K562 (cell line): ENCODE results near the gene FAM78B. TPM values are rescaled to one million over a fixed set of nuclear protein-coding genes. Genes with fewer than 3 reads are reported as not detected.

ENCODE experiments used
- ATAC-seq: fragments of 200-7000 bp; cut with Tn5 transposase; 3 replicates; pipeline ENCODE4 v1.9.1; 2020; ENCODE audit warnings: moderate library complexity
- BruUV-seq: library from RNA; stranded (reverse); fragments of 400-500 nt; replicated peaks from 2 replicates; lab custom pipeline; 2021; lab: Mats Ljungman, UMichigan
- CTCF ChIA-PET: fragments of 300-600 bp; formaldehyde crosslinking; extraction: SDS; loops from one replicate; lab custom pipeline; 2021; ENCODE audit warnings: low intra/inter-chr PET ratio; lab: Yijun Ruan, JAX
- POLR2A ChIA-PET: fragments of 300-600, 350-650 bp; sonication (Branson Sonifier 250); formaldehyde crosslinking; extraction: SDS; loops from one replicate; lab custom pipeline; 2021; ENCODE audit warnings: antibody characterized with exemption, inconsistent platforms; lab: Yijun Ruan, JAX
- DNase-seq, 4 experiments: peaks; one replicate each; pipeline versions ENCODE4 v3.0.0 to v3.0.0-alpha.2; 2011 to 2018; ENCODE audit warnings: low spot score in 3 of 4, mixed read lengths in 3 of 4; ENCODE audit errors: extremely low read depth in 1 of 4
- FAIRE-seq: peaks from 2 replicates; lab custom pipeline; 2011; peaks lifted over from hg19 to GRCh38; lab: Jason Lieb, UNC
- H2AFZ ChIP-seq: 2 replicates; pipeline ENCODE4 v1.6.0; 2011; ENCODE audit warnings: low read depth, low read length, control low read depth, inconsistent platforms
- H3K27ac ChIP-seq: fragments of 200-600 bp; 3 replicates; pipeline ENCODE4 v1.8.0; 2011; ENCODE audit warnings: low read depth, mild to moderate bottlenecking, control low read depth, inconsistent platforms, low read length, moderate library complexity, mixed read lengths; ENCODE audit errors: extremely low read depth
- H3K27me3 ChIP-seq, 2 experiments: fragments of 300-600 bp in 1 of 2; 2 replicates in 1 of 2; 3 replicates in 1 of 2; pipeline versions ENCODE4 v1.6.0 to v1.8.0; 2011; ENCODE audit warnings: inconsistent platforms in 2 of 2, low read length in 2 of 2, mild to moderate bottlenecking in 1 of 2, mixed read lengths in 1 of 2, moderate library complexity in 1 of 2; ENCODE audit not compliant: control insufficient read depth in 2 of 2, insufficient read depth in 2 of 2
- H3K36me3 ChIP-seq: fragments of 300-600 bp; 3 replicates; pipeline ENCODE4 v1.8.0; 2011; ENCODE audit warnings: mild to moderate bottlenecking, low read length, inconsistent platforms; ENCODE audit not compliant: control insufficient read depth, insufficient read depth
- H3K4me1 ChIP-seq, 2 experiments: fragments of 200-600 bp in 1 of 2; replicated peaks in 1 of 2; 2 replicates in 1 of 2; 3 replicates in 1 of 2; pipeline versions ENCODE4 v1.5.1 to v1.8.0; 2011; ENCODE audit warnings: inconsistent platforms in 2 of 2, low read length in 2 of 2, mild to moderate bottlenecking in 1 of 2, mixed read lengths in 1 of 2, moderate library complexity in 1 of 2; ENCODE audit not compliant: control insufficient read depth in 2 of 2, insufficient read depth in 2 of 2
- H3K4me2 ChIP-seq: 2 replicates; pipeline ENCODE4 v1.6.1; 2011; ENCODE audit warnings: low read length, control low read depth, inconsistent platforms, mixed read lengths; ENCODE audit not compliant: insufficient read depth
- H3K4me3 ChIP-seq: fragments of 200-600 bp; sonication (generic), shearing (Covaris generic); 2 replicates; pipeline ENCODE4 v1.5.1; 2016; ENCODE audit warnings: control low read depth, inconsistent platforms
- H3K79me2 ChIP-seq: fragments of 200-600 bp; 3 replicates; pipeline ENCODE4 v1.8.0; 2011; ENCODE audit warnings: low read length, inconsistent platforms; ENCODE audit not compliant: control insufficient read depth, insufficient read depth
- H3K9ac ChIP-seq, 2 experiments: 2 replicates each; pipeline versions ENCODE4 v1.6.0 to v1.6.1; 2011; ENCODE audit warnings: low read depth in 2 of 2, low read length in 2 of 2, control low read depth in 1 of 2, inconsistent platforms in 1 of 2, mild to moderate bottlenecking in 1 of 2, mixed read lengths in 1 of 2; ENCODE audit not compliant: insufficient read depth in 1 of 2
- H3K9me1 ChIP-seq: one replicate; pipeline ENCODE4 v1.6.0; 2011; ENCODE audit warnings: inconsistent platforms, mild to moderate bottlenecking, low read length, moderate library complexity; ENCODE audit not compliant: control insufficient read depth, insufficient read depth
- H3K9me3 ChIP-seq: replicated peaks from 2 replicates; pipeline ENCODE4 v1.5.1; 2011; ENCODE audit warnings: low read depth, low read length, inconsistent platforms; ENCODE audit not compliant: control insufficient read depth, insufficient read depth
- H4K20me1 ChIP-seq: replicated peaks from 2 replicates; pipeline ENCODE4 v1.6.1; 2011; ENCODE audit warnings: low read length, inconsistent platforms, mixed read lengths; ENCODE audit not compliant: control insufficient read depth, insufficient read depth
- ARID3A ChIP-seq: IDR thresholded peaks from 2 replicates; pipeline ENCODE4 v1.6.1; 2012; ENCODE audit warnings: low read depth, low read length, improper control_type of control experiment, borderline replicate concordance
- BMI1 ChIP-seq: fragments of 150-350 bp; IDR thresholded peaks from 2 replicates; pipeline ENCODE4 v1.6.1; 2014; ENCODE audit warnings: low read length
- CREB5 ChIP-seq: fragments of 250-450 bp; sonication (Bioruptor Pico); IDR thresholded peaks from 2 replicates; pipeline ENCODE4 v1.5.0; 2020; ENCODE audit warnings: mild to moderate bottlenecking
- HDAC2 ChIP-seq: fragments of 450-650 bp; IDR thresholded peaks from 2 replicates; pipeline ENCODE4 v1.6.1; 2016; ENCODE audit warnings: mild to moderate bottlenecking
- IFI16 ChIP-seq: fragments of 250-450 bp; sonication (Bioruptor Pico); IDR thresholded peaks from 2 replicates; pipeline ENCODE4 v2.1.2; 2022; ENCODE audit warnings: mild to moderate bottlenecking, inconsistent platforms
- KDM1A ChIP-seq, 2 experiments: fragments of 450-650 bp; IDR thresholded peaks; 2 replicates each; pipeline ENCODE4 v1.6.1; 2016; ENCODE audit warnings: mild to moderate bottlenecking in 2 of 2
- L3MBTL2 ChIP-seq: fragments of 450-650 bp; IDR thresholded peaks from 2 replicates; pipeline ENCODE4 v1.6.1; 2016; ENCODE audit warnings: mild to moderate bottlenecking, moderate library complexity
- NEUROD1 ChIP-seq: fragments of 150-350 bp; IDR thresholded peaks from 2 replicates; pipeline ENCODE4 v1.6.1; 2014; ENCODE audit warnings: borderline replicate concordance, low read length, low read depth; ENCODE audit not compliant: partially characterized antibody
- NFE2 ChIP-seq: IDR thresholded peaks from 2 replicates; pipeline ENCODE4 v1.6.1; 2014; ENCODE audit warnings: antibody characterized with exemption, low read depth
- RCOR1 ChIP-seq, 2 experiments: IDR thresholded peaks; 2 replicates each; pipeline ENCODE4 v1.6.1; 2012; ENCODE audit warnings: low read depth in 2 of 2, low read length in 2 of 2, borderline replicate concordance in 1 of 2, improper control_type of control experiment in 1 of 2
- SNRNP70 ChIP-seq: fragments of 200-400 bp; formaldehyde crosslinking; optimal IDR thresholded peaks from 2 replicates; pipeline ENCODE3; 2017; ENCODE audit warnings: low read depth, low read length
- SUPT5H ChIP-seq: fragments of 450-650 bp; IDR thresholded peaks from 2 replicates; pipeline ENCODE4 v1.6.1; 2016
- YY1 ChIP-seq, 3 experiments: IDR thresholded peaks; 2 replicates each; pipeline ENCODE4 v1.6.1; 2011; ENCODE audit warnings: low read length in 2 of 3, mild to moderate bottlenecking in 2 of 3, moderate library complexity in 2 of 3, borderline replicate concordance in 1 of 3, control low read depth in 1 of 3, low read depth in 1 of 3; ENCODE audit not compliant: insufficient read depth in 3 of 3, insufficient replicate concordance in 2 of 3, control insufficient read depth in 1 of 3, insufficient read length in 1 of 3; ENCODE audit errors: extremely low read depth in 1 of 3
- ZC3H11A ChIP-seq: IDR thresholded peaks from 2 replicates; pipeline ENCODE4 v1.6.1; 2012; ENCODE audit warnings: low read depth, low read length, improper control_type of control experiment
- ZNF449 ChIP-seq: fragments of 250-450 bp; sonication (Bioruptor Pico); IDR thresholded peaks from 2 replicates; pipeline ENCODE4 v1.8.0; 2022; ENCODE audit warnings: moderate library complexity, mild to moderate bottlenecking, inconsistent platforms
- ZNF511 ChIP-seq: sonication (generic); formaldehyde crosslinking; IDR thresholded peaks from 2 replicates; pipeline ENCODE4 v1.8.0; 2022; ENCODE audit warnings: mild to moderate bottlenecking, missing genetic modification reagents
- ZSCAN32 ChIP-seq: fragments of 450-650 bp; formaldehyde crosslinking; IDR thresholded peaks from 2 replicates; pipeline ENCODE4 v1.4.0; 2020; ENCODE audit warnings: mild to moderate bottlenecking, moderate library complexity
- WGBS: fragments of 100-300 bp; shearing (Covaris generic); methylation state at CpG from one replicate; pipeline ENCODE4 v1.1.6; 2016; ENCODE audit warnings: low coverage, mixed read lengths; ENCODE audit not compliant: insufficient coverage; ENCODE audit errors: missing lambda C conversion rate; 5-methylcytosine and 5-hydroxymethylcytosine counted together
- in situ Hi-C: fragments of 300-500 bp; cut with MboI; formaldehyde crosslinking; loops from 4 replicates; pipeline ENCODE4 v1.15.0; 2018; ENCODE audit warnings: inconsistent platforms, mixed read lengths
- intact Hi-C: fragments of 100-400 bp; cut with micrococcal nuclease; formaldehyde crosslinking; loops from 2 replicates; pipeline ENCODE4 v1.14.2; 2022
- polyA plus RNA-seq, 8 experiments: library from polyadenylated mRNA; depleted of rRNA in 4 of 8; stranded (reverse) in 5 of 8; unstranded in 3 of 8; fragments of >200 nt; fragmentation: Nextera tagmentation in 2 of 8; fragmentation: Illumina TruSeq in 1 of 8; extraction: Ambion mirVana in 2 of 8; extraction: Trizol in 1 of 8; gene quantifications; 2 replicates each; pipeline versions ENCODE4 v1.2.1 to v1.2.3, GENCODE V29; 2011 to 2014; ENCODE audit warnings: inconsistent platforms in 1 of 8, missing spikeins in 1 of 8
- total RNA-seq, 7 experiments: library from RNA; depleted of rRNA in 6 of 7; stranded (reverse); fragments of >200 nt in 6 of 7; fragmentation: Illumina TruSeq in 2 of 7; extraction: Trizol in 2 of 7; gene quantifications; 2 replicates each; pipeline versions ENCODE4 v1.2.1 to v1.2.3, GENCODE V29; 2011 to 2021; ENCODE audit warnings: low replicate concordance in 1 of 7

The FAM78B gene
- total and polyA plus RNA-seq, 9 of the 15 experiments (the other 6 are each of a cell fraction or from before 2014, with no cell fraction given), result 0.04 to 0.43 (median 0.29) TPM; not detected in 1

GRCh38 chr1:166121010-166121409 is 45.8 kb downstream of the FAM78B start (continued):
- TF ChIP-seq NFE2, result no peak
- TF ChIP-seq BMI1, result no peak

- POLR2A ChIA-PET, result interaction anchor here (1.0 kb wide), 1 partner anchor 15 kb away, joined by 3 read pairs; no protein-coding TSS in a partner anchor
- CTCF ChIA-PET, result no interaction called here
- WGBS, result 0% methylated on average over 8 of the region's 8 CpGs
- no peaks in the 10 kb centered on the region for H3K4me1 ChIP-seq
- peaks cover 11 to 31% of the 10 kb centered on the region in 2 experiments for H3K27me3 ChIP-seq
- no peak for ATAC-seq
- in situ Hi-C loops, result no loop called here
- H3K9me1 ChIP-seq, result no peaks in the 10 kb centered on the region
- no peak overlapping the region for H3K27ac ChIP-seq
- H3K9ac ChIP-seq, result no peak overlapping the region
- no peaks in the 10 kb centered on the region for H3K9me3 ChIP-seq
- H3K4me3 ChIP-seq, result no peak overlapping the region
- no peak for FAIRE-seq
- H3K36me3 ChIP-seq, result no peaks in the 10 kb centered on the region
- no peak for DNase-seq
- H2AFZ ChIP-seq, result no peak overlapping the region
- H3K79me2 ChIP-seq, result no peaks in the 10 kb centered on the region
- no peaks in the 10 kb centered on the region; the same call in 1 of the 2 replicates for H4K20me1 ChIP-seq
- intact Hi-C loops, result no loop called here
- H3K4me2 ChIP-seq, result no peak overlapping the region
- BruUV-seq, result no TSS peak
- no peak for TF ChIP-seq CREB5 (CRISPR knock-in tag)
- no peak for TF ChIP-seq L3MBTL2
- TF ChIP-seq KDM1A (IDR thresholded peaks at IDR 0.05), result no peak
- TF ChIP-seq HDAC2, result no peak
- TF ChIP-seq BMI1, result no peak
- no peak for TF ChIP-seq IFI16
- no peak for TF ChIP-seq SNRNP70
- TF ChIP-seq RCOR1 (IDR thresholded peaks at IDR 0.05; ENCODE audit: borderline replicate concordance in 1 of 2, low read depth in 2 of 2, low read length in 2 of 2), result no peak
- TF ChIP-seq ZNF449 (CRISPR knock-in tag), result no peak
- no peak for TF ChIP-seq NEUROD1
- TF ChIP-seq SUPT5H, result no peak
- no peak for TF ChIP-seq ZC3H11A
- TF ChIP-seq ZSCAN32 (CRISPR knock-in tag), result no peak
- TF ChIP-seq YY1 (IDR thresholded peaks at IDR 0.05; ENCODE audit: borderline replicate concordance in 1 of 3, control insufficient read depth in 1 of 3, extremely low read depth in 1 of 3, insufficient read depth in 3 of 3, insufficient read length in 1 of 3, insufficient replicate concordance in 2 of 3, low read depth in 1 of 3, low read length in 2 of 3), result no peak
- no peak for TF ChIP-seq ARID3A
- no peak for TF ChIP-seq ZNF511 (CRISPR knock-in tag)
These were observed 46.5 kb downstream of the FAM78B start for GRCh38 chr1:166120281-166120680.
